GM19238 (cell line): ENCODE data around the gene RIC8B.
A peak's percentile ranks its signal among the peaks of the same experiment; 100 is the strongest.
"Not testable (repeated sequence)": the region's sequence is repeated elsewhere in the genome, so short reads cannot be mapped to it uniquely, and the experiment has no call there.

Source experiments
- DNase-seq: peaks from one replicate; pipeline ENCODE4 v3.0.0; 2011; ENCODE audit warnings: low spot score; ENCODE audit not compliant: insufficient read length

RIC8B gene

DNA sequence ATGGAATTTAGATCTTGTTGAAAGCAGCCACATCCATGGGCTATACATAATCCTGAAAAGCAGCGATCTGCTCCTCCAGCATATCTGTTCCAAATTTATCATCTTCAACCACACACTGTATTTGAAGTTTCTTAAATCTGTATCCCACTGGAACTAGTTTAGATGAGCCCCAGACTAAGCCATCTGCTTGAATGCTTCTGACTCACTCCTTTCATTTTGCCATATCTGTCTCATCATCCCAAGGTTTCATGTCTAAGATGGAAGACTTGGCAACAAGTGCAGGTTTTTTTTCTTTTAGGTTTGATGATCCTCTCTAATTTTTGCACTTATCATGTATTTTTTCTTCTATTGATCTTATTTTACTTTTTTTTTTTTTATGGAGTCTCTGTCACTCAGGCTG is 126.8 kb downstream of the RIC8B start:
- DNase-seq, result no peak

DNA sequence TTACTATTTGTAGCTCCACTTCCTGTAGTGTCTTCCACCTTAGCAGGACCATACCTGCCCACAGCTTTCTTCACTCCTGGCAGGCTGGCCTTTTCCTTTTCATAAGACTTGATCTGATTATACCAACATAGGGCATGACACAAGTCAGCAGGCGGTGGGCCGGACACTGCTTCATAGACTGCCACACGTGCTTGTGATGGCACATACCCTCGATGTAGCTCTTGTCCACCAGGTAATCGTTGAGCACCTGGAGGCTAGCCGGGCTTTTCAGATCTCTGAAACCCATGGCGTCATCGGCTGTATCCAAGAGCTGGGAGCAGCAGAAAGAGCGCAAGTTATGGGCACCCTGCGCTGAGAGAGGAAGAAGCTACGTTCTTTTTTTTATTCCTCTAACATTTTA is 127.6 kb downstream of the RIC8B start:
- DNase-seq, result no peak

DNA sequence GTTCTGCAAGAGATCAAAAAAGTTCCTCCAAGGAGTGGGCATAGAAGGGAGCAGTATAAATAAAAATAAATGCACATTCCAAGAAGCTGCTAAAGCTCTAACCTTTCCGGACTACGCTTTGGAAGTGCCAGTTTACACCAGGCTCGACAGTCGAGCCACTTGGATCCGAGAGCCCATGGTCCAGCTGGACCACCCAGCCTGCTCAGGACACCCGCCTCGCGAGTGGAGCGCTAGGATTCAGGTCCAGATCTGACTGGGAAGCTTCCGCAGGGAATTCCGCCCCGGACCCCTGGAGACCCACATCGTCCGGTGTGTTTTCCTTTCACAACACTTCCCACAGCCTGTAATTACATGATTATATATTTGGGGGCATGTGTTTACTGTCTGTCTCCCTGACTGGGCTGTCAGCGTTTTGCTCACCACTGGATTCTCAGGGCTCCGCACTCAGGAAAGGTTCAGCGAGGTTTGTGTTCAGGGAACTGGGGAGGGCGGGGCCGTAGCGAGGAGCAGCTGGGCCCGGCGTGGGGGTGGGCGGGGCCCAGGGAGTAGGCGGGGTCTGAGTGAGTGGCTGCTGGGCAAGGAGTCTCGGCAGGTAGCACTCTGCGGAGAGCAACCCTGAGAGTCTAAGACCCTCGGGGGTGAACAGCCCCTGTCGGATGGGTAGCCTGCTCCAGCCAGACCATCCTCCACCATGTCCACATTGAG is 128.9 kb downstream of the RIC8B start:
- peak; percentile 61 for DNase-seq

DNA sequence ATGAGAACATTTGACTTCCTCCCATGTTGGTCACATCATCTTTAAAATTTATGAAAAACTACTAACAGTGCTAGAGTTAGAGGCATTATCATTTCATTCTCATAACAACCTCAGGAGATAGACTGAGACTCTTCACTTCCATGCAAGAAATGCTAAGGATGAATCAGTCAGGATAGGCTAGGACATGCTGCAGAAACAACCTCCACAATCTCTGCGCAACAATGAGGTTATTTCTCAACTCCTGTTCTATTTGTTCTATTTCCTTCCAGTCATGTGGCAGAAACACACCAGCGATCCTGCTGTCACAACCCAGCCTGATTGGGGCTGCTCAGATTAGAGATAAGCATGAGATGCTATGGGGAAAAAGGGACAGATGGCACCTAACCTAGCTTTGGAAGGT is 132.2 kb downstream of the RIC8B start:
- no peak for DNase-seq

DNA sequence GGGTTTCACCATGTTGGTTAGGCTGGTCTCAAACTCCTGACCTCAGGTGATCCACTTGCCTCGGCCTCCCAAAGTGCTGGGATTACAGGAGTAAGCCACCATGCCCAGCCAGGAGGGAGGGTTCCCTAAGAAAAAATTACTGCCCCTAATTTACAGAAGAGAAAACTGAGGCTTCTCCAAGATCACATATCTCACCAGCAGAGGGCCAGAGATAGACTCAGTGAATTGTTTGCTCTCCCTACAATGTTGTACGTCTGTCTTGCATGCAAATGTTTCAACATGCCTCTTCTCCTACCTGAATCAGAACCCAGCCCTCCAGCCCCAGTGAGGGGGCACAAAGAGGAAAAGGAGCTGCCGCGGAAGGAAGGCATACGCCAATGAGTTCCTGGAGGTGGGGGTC is 132.9 kb downstream of the RIC8B start:
- no peak for DNase-seq

DNA sequence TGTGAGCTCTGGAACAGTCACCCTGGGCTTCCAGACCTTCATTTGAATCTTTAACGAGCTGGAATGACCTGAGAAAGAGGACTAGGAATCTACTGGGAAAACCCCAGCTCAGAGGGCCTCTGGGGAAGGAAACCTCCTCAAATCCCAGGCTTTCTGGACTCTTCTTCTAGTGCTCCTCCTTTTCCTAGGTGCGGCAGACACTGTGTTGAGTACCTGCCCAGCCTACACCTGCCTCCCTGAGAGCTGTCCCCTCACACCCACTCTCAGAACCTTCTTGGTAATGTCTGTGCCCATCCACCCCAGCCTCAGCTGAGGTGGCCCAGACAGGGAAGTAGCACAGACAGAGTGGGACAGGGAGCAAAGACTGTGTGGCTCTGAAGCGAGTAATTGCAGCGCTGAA is 133.4 kb downstream of the RIC8B start:
- DNase-seq, result no peak

DNA sequence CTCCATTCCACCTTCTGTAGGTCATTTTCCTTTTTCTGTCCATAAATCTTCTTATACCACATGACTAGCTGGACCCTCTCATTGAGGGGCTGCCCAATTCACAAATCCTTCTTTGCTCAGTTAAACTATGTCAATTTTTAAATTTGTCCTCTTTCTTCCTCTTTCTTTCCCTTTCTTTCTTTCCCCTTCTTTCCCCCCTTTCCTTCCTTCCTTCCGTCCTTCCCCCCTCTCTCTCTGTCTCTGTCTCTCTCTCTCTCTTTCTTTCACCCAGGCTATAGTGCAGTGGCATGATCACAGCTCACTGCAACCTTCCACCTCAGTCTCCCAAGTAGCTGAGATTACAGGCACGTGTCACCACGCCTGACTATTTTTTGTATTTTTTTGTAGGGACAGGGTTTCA is 134.1 kb downstream of the RIC8B start:
- no peak for DNase-seq

DNA sequence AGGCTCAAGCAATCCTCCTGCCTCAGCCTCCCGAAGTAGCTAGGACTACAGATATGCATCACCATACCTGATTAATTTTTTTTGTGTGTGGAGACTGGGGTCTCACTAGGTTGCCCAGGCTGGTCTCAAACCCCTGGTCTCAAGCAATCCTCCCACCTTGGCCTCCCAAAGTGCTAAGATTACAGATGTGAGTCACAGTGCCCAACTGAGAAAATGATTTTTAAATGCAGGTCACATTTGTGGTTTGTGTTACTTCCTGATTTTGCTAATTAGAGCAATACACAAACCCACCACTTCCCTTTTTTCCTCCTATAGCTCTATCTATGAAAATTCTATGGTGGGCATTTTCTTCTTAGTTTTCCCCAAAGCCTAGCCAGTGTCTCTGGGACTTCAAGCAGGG is 135.7 kb downstream of the RIC8B start:
- no peak for DNase-seq

DNA sequence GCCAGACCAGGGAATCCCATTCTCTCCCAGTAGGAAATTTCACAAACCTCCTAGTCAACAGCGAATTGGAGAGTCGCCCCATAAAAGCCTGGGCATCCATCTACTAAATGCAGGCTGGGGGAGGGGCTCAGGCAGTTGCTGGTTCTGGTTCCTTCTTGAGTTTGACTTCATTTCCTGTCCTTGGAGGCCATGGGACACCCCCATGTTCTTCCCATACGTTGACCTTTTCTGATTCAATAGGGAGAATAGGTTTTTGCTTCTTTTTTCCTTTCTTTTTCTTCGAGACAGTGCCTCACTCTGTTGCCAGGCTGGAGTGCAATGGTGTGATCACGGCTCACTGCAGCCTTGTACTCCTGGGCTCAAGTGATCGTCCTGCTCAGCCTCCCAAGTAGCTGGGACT is 137.1 kb downstream of the RIC8B start:
- no peak for DNase-seq

DNA sequence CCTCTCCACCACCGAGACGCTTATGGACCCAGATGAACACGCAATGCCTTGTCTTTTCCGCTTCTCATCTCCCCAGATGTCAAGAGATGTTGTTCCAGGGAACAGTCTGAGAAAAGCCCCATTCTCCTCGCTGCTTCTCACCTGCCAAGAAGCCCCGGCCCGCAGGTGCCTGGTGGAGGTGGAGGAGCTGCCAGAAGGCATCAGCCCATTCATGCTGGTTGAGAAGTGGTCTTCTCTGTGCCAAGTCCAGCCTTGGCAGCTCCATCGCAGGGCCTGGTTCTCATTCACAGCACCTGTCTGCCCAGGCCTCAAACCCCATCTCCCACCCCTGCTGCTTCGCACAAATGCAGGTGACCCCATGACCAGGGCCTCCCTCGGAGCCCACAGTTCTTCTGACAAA is 139.0 kb downstream of the RIC8B start:
- DNase-seq, result no peak

DNA sequence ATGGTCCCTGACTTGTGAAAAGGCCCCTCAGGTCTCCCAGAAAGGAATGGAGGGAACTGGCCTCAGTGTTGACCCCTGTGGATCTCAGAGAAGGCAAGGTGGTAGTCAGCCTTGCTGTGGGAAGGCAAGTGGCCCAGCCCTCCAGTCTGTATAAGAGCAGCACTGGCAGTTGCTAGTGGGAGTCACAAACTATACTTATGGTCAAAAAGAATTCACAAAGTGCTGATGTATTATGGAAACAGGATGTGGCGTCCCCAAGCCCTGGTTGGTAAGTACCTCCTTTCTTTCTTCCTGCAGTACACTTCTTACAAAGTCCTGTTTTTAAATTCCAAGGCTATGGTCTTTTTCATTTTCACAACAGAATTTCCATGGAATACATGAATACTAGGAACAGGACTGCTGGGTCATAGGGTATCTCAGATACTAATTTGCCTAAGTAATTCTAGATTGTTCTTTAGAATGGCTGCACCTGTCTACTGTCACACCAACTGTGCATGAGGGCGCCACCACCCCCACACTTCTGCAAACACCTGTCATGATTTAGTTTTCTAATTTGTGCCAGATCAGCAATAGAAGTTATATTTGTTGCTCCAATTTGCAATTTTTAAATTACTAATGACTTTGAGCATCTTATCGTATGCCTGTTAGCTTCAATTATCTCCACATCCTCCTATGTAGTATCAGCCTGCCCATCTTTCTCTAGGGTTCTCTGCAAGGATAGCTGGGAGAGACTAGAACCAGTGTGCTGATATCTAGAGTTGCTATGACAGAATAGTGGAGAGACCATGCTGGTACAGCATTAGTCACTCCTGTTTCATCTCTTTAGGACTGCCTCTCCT is 140.5 kb downstream of the RIC8B start:
- DNase-seq, result no peak

DNA sequence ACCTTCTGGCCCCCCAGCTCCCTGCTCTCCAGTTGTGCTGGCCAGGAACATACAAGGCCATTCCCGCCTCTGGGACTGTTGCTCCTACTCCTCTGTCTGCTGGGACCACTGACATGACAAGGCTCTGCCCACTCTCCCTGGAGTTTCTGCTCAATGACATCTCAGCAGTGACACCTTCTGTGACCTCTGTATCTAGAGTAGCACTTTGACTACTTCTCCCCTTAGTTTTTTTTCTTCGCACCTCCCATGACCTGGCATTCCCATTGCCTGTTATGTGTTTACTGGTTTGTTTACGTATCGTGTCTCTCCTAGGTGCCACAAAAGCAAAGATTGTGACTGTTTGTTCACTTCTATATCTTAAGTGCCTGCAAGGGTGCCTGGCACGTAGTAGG is 141.1 kb downstream of the RIC8B start:
- DNase-seq, result no peak

DNA sequence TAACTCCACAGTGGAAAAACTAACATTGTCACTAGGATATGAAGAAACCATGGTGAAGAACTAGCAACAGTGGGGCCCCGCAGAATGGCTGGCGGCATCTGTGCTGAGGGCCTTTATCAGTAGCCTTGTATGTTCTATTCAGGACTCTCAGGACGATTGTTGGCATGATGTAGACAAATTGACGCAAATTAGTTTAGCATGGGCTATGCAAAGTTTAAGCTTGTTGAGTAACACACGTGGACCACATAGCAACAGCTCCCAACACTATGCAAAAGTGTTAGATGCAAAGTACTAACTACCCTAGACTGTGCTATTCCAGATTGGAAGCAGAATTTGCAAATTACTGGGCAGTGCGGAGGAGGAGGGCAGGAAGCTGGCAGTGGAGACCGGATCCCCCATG is 143.0 kb downstream of the RIC8B start:
- no peak for DNase-seq

DNA sequence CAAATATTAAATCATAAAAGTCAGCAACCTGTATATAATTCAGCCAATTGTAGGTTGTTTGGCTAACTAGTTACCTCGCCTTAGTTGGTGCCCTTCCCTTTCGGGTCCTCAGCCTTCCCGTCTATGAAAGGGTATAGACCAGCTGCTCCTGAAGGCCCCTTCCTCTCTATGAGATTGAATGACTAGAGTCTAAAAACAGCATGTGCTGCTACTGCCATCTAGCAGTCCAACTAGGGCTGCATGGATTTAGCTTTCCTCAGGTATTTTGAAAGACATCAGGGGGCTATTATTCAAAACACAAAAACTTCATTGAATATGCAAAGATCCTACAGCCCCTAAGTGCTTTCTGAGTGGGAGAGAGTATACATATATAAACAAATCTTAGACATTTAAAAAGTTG is 144.3 kb downstream of the RIC8B start:
- no peak for DNase-seq

DNA sequence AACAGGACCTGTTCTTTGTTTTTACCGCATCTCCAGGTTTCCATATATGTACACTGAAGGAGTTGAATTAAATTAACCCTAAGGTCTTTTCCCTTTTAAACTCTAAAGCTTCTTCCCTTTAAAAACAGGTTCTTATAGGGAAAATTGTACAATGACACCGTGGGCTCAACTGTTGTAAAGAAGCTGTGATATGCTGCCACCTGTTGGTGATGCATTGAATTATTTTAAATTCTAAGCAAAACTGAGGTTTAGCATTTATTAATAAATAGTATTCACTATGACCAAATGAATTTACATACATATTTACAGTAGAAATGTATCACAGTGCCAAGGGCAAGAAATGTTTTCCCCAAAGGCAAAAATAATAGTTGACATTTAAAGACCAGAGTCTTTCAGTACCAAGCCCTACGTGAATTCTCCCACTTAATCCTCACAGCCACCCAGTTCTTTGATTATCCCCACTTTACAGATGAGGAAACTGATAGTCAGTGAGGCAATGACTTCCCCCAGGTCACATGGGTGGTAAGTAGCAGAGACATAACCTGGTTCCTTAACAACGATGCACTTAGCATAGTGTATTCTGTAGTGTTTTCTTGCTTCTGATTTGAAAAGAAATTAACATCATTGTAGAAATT is 145.5 kb downstream of the RIC8B start:
- DNase-seq, result no peak

DNA sequence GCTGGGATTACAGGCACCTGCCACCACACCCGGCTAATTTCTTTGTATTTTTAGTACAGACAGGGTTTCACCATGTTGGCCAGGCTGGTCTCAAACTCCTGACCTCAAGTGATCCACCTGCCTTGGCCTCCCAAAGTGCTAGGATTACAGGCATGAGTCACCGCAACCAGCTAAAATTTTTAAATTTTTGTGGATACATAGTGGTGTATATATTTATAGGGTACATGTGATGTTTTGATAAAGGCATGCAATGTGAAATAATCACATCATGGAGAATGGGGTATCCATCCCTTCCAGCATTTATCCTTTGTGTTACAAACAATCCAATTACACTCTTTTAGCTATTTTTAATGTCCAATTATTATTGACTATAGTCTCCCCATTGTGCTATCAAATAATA is 147.5 kb downstream of the RIC8B start:
- not testable (repeated sequence) for DNase-seq

DNA sequence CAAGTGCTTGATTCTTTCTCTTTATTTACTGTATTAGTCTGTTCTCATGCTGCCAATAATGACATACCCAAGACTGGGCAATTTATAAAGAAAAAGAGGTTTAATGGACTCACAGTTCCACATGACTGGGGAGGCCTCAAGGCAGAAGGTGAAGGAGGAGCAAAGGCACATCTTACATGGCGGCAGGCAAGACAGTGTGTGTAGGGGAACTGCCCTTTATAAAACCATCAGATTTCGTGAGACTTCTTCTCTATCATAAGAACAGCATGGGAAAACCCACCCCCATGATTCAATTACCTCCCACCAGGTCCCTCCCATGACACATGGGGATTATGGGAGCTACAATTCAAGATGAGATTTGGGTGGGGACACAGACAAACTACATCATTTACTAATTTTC is 149.1 kb downstream of the RIC8B start:
- not testable (repeated sequence) for DNase-seq

DNA sequence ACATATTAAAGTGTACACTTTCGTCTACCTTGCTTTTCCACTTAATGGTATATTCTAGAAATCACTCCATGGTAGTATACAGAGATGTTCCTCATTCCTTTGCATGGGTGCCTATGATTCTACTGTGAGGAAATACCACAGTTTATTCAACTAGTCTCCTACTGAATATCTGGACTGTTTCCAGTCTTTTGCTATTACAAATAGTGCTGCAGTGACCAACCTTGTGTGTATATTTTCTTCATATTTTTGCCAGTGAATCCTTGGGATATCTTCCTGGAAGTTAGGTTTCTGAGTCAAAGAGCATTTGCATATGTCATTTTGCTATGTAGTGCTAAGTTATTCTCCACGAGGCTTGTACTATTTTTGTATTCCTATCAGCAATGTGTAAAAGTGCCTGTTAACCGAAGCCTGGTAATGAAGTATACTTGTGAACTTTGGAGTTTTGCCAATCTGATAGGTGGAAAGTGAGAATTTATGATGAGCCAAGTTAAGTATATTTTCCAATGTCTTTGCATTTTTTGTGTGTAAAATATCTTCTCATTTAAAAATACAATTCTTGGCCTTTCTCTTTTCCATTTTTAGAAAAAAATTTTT is 149.9 kb downstream of the RIC8B start:
- no peak for DNase-seq

DNA sequence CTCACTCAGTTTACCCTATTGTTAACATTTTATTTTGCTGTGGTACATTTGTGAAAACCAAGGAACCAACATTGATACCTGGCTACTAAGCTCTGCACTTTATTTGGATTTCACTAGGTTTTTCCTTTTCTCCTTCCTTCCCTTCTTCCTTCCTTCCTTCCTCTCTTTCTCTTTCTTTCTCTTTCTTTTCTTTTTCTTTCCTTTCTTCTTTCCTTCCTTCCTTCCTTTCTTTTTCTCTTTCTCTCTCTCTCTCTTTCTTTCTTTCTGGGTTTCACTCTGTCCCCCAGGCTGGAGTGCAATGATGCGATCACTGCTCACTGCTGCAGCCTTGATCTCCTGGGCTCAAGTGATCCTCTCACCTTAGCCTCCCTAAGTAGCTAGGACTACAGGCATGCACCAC is 152.2 kb downstream of the RIC8B start:
- DNase-seq, result no peak

DNA sequence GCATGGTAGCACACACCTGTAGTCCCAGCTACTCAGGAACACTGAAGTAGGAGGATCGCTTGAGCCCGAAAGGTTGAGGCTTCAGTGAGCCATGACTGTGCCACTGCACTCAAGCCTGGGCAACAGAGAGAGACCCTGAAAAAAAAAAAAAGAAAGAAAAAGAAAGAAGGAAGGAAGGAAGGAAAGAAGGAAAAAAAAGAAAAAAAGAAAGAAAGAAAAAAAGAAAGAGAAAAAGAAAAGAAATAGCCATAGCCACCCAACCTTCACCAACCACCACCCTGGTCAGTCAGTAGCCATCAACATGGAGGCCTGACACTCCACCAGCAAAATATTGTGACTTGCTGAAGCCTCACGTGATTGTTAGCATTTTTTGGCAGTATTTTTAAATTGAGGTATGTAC is 159.8 kb downstream of the RIC8B start:
- DNase-seq, result no peak
